Activated naive CD4-positive, alpha-beta T cell treated with anti-CD3 and anti-CD28 coated beads, Interleukin-2, amount 10 ng/mL, durations not matched to agents 7 days and 5 days (primary cell): Measurements from ENCODE around the gene FUOM.

Source experiments
- CTCF ChIA-PET: fragments of 350-600 bp; sonication (Branson Sonifier 250); formaldehyde crosslinking; loops from one replicate; lab custom pipeline; 2021; ENCODE audit warnings: antibody characterized with exemption; lab: Charles Lee
- DNase-seq: peaks from one replicate; pipeline ENCODE4 v3.0.0-alpha.2; 2020
- H3K27ac Mint-ChIP-seq: one replicate; pipeline ENCODE4 v1.8.0; 2021; ENCODE audit warnings: mild to moderate bottlenecking, moderate library complexity, mixed read lengths
- H3K27me3 Mint-ChIP-seq: one replicate; pipeline ENCODE4 v1.8.0; 2021; ENCODE audit warnings: mild to moderate bottlenecking, mixed read lengths
- H3K36me3 Mint-ChIP-seq: one replicate; pipeline ENCODE4 v1.8.0; 2021; ENCODE audit warnings: mixed read lengths
- H3K4me1 Mint-ChIP-seq: one replicate; pipeline ENCODE4 v1.8.0; 2021; ENCODE audit warnings: mixed read lengths
- H3K4me3 Mint-ChIP-seq: one replicate; pipeline ENCODE4 v1.8.0; 2021; ENCODE audit warnings: mild to moderate bottlenecking, moderate library complexity, mixed read lengths
- H3K9me3 Mint-ChIP-seq: one replicate; pipeline ENCODE4 v1.8.0; 2021; ENCODE audit warnings: mixed read lengths

The FUOM gene, protein sequence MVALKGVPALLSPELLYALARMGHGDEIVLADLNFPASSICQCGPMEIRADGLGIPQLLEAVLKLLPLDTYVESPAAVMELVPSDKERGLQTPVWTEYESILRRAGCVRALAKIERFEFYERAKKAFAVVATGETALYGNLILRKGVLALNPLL

DNA sequence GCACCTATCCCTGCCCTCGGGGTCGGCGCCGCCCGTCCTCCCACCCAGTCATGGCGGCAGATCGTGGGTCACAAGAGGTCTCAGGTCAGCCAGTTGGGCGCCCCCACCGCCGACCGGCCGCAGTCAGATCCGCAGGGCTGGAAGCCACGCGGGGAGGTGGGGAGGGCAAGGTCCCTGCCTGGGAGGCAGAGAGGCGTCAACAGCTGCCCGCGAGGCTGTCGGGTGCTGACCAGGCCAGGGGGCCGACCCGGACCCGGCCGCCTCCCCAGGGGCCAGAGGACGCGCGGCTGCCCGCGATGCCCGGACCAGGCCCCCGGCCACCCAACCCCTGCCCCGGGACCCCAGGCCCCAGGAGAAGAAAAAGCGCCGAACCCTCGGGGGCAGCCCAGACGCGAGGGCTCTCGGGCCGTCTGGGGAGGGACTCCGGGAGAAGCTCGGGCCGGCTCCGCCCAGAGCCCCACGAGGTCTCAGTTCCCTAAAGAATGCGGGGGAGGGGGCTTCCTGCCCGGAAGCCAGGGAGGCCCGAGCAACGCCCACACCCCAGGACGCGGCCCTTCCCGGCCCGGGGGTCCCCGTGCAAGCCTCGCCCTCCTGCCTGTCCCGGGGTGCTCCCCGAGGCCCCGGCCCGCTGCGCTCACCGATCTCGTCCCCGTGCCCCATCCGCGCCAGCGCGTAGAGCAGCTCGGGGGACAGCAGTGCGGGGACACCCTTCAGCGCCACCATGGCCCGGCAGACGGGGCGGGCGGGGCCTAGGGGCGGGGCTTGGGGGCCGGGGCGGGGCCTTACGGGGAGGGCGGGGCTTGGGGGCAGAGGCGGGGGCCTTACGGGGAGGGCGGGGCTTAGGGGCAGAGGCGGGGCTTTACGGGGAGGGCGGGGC, at the start of gene FUOM:
FUOM (minus strand) TSS at position 735 of the 877 bp plus-strand sequence; CDS start at position 723, 12 bp downstream.
- H3K36me3 Mint-ChIP-seq: no peaks in the 10 kb centered on the region
- peaks cover 6% of the 10 kb centered on the region for H3K4me1 Mint-ChIP-seq
- no peaks in the 10 kb centered on the region for H3K9me3 Mint-ChIP-seq
- peaks cover 3% of the 10 kb centered on the region for H3K27me3 Mint-ChIP-seq
- H3K27ac Mint-ChIP-seq: no peak within 1 kb of the TSS
- CTCF ChIA-PET: no interaction called here
- H3K4me3 Mint-ChIP-seq: peak within 1 kb of the TSS; percentile 73
- peak; percentile 83 for DNase-seq

DNA sequence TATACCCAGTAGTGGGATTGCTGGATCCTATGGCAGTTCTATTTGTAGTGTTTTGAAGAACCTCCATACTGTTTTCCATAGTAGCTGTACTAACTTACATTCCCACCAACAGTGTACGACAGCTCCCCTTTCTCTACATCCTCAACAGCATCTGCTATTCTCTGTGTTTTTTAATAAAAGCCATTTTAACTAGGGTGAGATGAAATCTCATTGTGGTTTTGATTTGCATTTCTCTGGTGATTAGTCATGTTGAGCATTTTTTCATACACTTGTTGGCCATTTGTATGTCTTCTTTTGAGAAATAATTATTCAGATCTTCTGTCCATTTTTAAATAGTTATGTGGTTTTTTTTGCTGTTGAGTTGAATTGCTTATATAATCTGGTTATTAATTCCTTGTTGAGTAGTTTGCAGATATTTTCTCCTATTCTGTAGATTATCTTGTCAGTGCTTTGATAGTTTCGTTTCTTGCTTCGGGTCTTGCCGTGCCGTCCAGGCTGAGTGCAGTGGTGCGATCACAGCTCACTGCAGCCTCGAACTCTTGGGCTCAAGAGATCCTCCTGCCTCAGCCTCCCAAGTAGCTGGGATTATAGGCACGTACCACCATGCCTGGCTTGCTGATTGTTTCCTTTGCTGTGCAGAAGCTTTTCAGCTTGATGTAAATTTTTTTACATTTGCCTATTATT, 48.2 kb upstream of the FUOM start:
- Mint-ChIP-seq H3K27ac (no peak overlapping the region), H3K27me3 (no peaks in the 10 kb centered on the region), H3K4me1 (peaks cover 31% of the 10 kb centered on the region), H3K36me3 (peaks cover 80% of the 10 kb centered on the region), H3K4me3 (no peak overlapping the region), H3K9me3 (peaks cover 18% of the 10 kb centered on the region)
- CTCF ChIA-PET: no interaction called here
- DNase-seq: no peak

DNA sequence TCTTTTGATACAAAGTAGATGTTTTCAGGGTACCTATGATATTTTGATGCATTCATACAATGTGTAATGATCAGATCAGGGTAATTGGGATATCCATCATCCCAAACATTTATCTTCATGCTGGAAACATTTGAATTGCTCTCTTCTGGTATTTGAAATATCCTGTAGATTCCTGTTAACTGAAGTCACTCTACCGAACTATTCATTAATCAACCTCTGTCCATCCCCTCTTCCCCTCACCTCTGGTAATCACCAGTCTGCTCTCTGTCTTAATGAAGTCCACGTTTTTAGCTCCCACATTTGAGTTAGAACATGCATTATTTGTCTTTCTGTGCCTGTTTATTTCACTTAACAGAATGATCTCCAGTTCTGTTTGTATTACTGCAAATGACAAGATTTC, 47.5 kb upstream of the FUOM start:
- no peak overlapping the region for H3K27ac Mint-ChIP-seq
- peaks cover 14% of the 10 kb centered on the region for H3K9me3 Mint-ChIP-seq
- peaks cover 38% of the 10 kb centered on the region for H3K4me1 Mint-ChIP-seq
- CTCF ChIA-PET: no interaction called here
- no peaks in the 10 kb centered on the region for H3K27me3 Mint-ChIP-seq
- peaks cover 77% of the 10 kb centered on the region for H3K36me3 Mint-ChIP-seq
- no peak overlapping the region for H3K4me3 Mint-ChIP-seq
- no peak for DNase-seq

DNA sequence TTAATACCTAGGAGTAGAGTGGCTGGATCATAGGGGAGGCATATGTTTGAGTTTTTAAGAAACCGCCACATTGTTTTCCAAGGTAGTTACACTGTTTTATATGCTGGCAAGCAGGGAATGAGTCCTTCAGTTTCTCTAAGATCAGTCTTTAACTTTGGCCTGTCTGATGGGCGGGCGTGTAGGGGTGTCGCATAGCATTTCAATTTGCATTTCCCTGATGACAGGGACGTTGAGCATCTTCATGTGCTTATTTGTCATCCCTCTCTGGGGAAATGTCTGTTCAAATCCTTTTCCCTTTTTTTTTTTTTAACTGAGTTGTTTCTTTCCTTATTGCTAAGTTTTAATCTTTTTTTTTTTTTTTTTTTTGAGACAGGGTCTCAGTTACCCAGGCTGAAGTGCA, 46.0 kb upstream of the FUOM start:
- Mint-ChIP-seq H3K27ac (peak overlapping the region; percentile 50), H3K36me3 (peaks cover 73% of the 10 kb centered on the region), H3K4me1 (peaks cover 47% of the 10 kb centered on the region), H3K27me3 (no peaks in the 10 kb centered on the region), H3K9me3 (peaks cover 5% of the 10 kb centered on the region), H3K4me3 (no peak overlapping the region)
- CTCF ChIA-PET: no interaction called here
- no peak for DNase-seq

DNA sequence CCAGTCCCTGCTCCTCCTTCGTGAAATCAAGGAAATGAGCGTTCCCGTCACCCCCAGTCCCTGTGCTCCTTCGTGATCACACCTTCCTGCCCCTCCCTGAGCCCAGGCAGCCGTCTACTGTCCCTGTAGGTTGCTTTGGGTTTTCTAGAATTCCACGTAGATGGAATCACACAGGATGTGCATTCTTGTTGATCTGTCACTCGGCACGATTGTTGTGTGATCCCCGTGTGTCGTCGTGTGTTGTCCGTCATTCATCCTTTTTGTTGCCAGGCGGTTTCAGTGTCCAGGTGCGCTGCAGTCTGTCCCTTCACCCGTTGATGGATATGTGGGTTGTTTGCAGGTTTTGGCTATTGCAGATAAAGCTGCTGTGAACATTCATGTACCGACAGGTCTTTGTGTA, 45.5 kb upstream of the FUOM start:
- Mint-ChIP-seq H3K36me3 (peaks cover 72% of the 10 kb centered on the region), H3K4me3 (no peak overlapping the region), H3K27me3 (no peaks in the 10 kb centered on the region), H3K9me3 (peaks cover 1% of the 10 kb centered on the region), H3K4me1 (peaks cover 47% of the 10 kb centered on the region), H3K27ac (no peak overlapping the region)
- CTCF ChIA-PET: no interaction called here
- no peak for DNase-seq

DNA sequence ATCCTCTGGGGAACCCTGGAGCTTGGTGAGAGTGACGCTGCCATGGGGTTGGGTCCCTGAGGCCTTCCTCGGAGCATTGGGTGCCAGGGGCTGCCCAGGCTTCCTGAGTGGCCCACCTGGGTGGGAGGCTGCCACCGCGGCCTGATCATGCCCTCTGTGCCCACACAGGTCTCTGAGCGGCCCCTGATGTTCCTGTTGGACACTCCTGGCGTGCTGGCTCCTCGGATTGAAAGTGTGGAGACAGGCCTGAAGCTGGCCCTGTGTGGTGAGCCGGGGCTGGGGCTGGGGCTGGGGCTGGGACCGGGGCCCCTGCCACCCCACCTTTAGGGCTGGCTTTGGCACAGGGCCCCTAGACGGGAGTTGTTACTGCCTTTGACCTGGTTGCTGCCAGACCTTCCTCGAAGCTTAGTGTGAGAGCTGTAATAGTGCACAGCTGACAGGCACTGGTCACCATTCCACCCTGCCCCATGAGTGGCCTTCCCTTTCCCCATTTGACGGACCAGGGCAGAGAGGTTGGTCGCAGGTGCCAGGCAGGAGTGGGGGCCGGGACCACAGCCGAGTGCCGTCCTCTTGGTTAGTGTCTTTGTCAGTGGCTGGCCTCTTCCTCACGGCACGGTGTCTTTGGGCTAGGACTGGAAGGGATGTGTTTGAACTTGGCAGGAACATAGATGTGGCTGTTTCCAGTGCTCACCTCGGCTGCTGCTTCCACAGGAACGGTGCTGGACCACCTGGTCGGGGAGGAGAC, 44.3 kb upstream of the FUOM start:
- Mint-ChIP-seq H3K27me3 (no peaks in the 10 kb centered on the region), H3K27ac (peak overlapping the region; percentile 86), H3K9me3 (no peaks in the 10 kb centered on the region), H3K36me3 (peaks cover 72% of the 10 kb centered on the region), H3K4me3 (no peak overlapping the region), H3K4me1 (peaks cover 53% of the 10 kb centered on the region)
- DNase-seq: no peak
- CTCF ChIA-PET: interaction anchor here (1.3 kb wide), 2 partner anchors 36 to 73 kb away, joined by 8 to 10 read pairs; no protein-coding TSS in a partner anchor

DNA sequence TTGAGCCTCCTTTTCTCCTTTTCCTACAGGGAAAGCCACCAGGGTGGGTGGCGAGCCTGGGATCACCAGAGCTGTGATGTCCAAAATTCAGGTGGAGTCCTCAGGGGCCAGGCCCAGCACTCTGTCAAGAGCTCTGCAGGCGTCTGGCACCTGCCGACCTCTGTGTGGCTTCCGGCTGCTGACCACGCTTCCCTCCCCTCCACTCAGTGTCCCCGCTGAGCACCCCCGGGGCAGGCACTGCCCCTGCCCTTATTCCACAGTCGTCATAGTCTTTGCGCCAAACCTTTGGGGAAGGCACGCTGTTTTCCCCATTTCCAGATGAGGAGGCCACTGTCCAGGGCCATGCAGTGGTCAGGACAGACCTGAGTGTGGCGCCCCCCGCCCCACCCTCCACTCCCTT, 43.7 kb upstream of the FUOM start:
- H3K36me3 Mint-ChIP-seq: peaks cover 73% of the 10 kb centered on the region
- peaks cover 56% of the 10 kb centered on the region for H3K4me1 Mint-ChIP-seq
- peak overlapping the region; percentile 86 for H3K27ac Mint-ChIP-seq
- no peaks in the 10 kb centered on the region for H3K27me3 Mint-ChIP-seq
- DNase-seq: no peak
- CTCF ChIA-PET: interaction anchor here (1.3 kb wide), 2 partner anchors 37 to 72 kb away, joined by 8 to 10 read pairs; no protein-coding TSS in a partner anchor
- H3K9me3 Mint-ChIP-seq: no peaks in the 10 kb centered on the region
- H3K4me3 Mint-ChIP-seq: no peak overlapping the region

DNA sequence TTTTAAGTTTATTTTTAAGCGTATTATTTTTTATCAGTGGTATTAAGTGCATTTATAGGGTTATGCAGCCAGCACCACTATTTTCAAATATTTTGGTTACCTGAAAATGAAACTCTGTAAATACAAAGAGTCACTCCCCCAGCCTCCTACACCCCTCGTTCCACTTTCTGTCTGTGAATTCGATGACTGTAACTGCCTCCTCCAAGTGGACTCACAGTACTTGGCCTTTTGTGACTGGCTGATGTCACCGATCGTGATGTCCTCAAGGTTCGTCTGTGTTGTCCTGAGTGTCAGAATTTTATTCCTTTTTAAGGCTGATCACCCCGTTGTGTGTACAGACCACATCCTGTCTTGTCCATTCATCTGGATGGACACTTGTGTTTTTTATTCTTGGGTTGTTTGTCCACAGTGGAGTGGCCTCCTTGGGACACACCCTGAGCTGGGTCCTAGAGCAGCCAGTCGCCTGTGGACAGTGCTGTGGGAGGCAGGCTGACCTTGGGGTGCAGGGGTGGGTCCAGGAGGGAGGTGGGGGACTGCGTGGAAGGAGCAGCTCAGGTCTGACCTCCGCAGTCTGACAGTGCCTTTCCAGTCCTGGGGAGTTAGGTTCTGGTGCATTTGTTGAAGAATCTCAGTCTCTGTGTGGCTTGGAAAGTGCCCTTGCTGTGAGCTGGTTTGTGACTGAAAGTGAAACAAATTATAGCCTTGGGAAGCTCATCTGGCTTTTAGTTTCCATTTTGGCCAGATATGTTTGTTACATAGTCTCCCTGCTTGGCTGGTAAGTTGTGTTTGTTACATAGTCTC, 43.0 kb upstream of the FUOM start:
- peaks cover 71% of the 10 kb centered on the region for H3K36me3 Mint-ChIP-seq
- no peak overlapping the region for H3K4me3 Mint-ChIP-seq
- H3K9me3 Mint-ChIP-seq: no peaks in the 10 kb centered on the region
- DNase-seq: peak; percentile 40
- H3K27ac Mint-ChIP-seq: peak overlapping the region; percentile 86
- peaks cover 52% of the 10 kb centered on the region for H3K4me1 Mint-ChIP-seq
- no peaks in the 10 kb centered on the region for H3K27me3 Mint-ChIP-seq
- CTCF ChIA-PET: interaction anchor here (1.3 kb wide), 2 partner anchors 38 to 72 kb away, joined by 8 to 10 read pairs; no protein-coding TSS in a partner anchor

DNA sequence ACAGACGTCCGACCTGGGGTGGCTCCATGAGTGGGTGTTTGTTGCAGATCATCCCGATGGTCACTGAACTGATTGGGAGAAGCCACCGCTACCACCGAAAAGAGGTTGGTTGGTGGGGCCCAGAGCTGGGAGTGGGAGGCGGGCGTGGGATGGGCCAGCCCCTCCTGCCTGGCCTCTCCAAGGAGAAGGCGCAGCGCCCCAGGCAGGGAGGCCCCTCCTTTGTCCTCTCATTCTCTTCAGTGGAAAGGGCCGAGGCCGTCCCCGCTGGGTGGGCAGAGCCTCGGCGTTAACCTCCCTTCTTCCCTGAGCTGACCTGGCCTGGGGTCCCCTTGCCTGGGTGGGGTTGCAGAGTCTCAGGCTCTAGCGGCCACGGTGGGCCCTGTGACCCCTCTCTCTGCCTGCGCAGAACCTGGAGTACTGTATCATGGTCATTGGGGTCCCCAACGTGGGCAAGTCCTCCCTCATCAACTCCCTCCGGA, 41.3 kb upstream of the FUOM start:
- H3K27me3 Mint-ChIP-seq: no peaks in the 10 kb centered on the region
- H3K4me1 Mint-ChIP-seq: peaks cover 55% of the 10 kb centered on the region
- no peaks in the 10 kb centered on the region for H3K9me3 Mint-ChIP-seq
- CTCF ChIA-PET: no interaction called here
- H3K27ac Mint-ChIP-seq: no peak overlapping the region
- DNase-seq: no peak
- H3K4me3 Mint-ChIP-seq: no peak overlapping the region
- H3K36me3 Mint-ChIP-seq: peaks cover 64% of the 10 kb centered on the region

DNA sequence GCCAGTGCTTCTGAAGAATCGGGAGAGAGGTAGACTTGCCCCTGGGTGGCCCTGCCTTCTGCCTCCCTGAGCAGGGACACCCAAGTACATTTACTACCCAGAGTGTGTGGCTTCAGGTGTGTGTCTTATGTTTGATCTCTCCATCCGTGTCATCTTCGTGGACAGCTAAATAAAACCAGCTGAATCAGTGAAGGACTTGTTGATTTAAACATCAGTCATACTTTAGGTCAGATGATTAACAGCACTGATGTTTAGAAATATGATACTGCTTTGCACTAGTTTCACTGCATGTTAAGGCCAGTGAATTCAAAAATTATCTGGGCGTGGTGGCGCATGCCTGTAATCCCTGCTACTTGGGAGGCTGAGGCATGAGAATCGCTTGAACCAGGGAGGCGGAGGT, 40.1 kb upstream of the FUOM start:
- no peaks in the 10 kb centered on the region for H3K9me3 Mint-ChIP-seq
- H3K4me3 Mint-ChIP-seq: no peak overlapping the region
- no peaks in the 10 kb centered on the region for H3K27me3 Mint-ChIP-seq
- CTCF ChIA-PET: no interaction called here
- H3K4me1 Mint-ChIP-seq: peaks cover 55% of the 10 kb centered on the region
- no peak for DNase-seq
- H3K27ac Mint-ChIP-seq: no peak overlapping the region
- H3K36me3 Mint-ChIP-seq: peaks cover 56% of the 10 kb centered on the region

DNA sequence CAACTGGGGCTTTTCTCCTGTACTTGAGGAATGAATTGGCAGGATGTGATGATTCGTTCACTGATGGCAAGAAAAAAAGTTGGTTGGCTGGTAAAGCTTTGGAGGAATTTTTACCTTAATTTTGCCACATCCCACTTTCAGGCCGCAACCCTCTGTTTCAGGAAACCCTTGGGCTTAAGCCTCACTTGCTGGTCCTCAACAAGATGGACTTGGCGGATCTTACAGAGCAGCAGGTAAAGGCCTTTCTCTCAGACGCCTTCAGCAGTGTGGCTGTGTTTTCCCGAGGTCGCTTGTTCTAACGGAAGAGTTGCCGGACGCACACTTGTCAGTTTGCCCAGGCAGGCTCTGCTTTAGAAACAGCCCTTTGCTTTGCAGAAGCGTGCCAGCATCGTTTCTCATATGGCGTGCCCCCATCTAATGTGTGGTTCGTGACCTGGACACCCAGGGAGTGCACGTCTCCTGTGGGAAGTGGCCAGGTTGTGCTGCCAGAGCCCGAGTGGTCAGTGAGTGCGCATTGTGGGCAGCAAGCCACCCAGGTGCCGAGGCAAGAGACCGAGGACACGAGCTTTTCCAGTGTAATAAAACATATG, 38.3 kb upstream of the FUOM start:
- CTCF ChIA-PET: no interaction called here
- Mint-ChIP-seq H3K27me3 (no peaks in the 10 kb centered on the region), H3K9me3 (no peaks in the 10 kb centered on the region), H3K4me3 (peak overlapping the region; percentile 95), H3K36me3 (peaks cover 49% of the 10 kb centered on the region), H3K27ac (no peak overlapping the region), H3K4me1 (peaks cover 59% of the 10 kb centered on the region)
- DNase-seq: no peak

DNA sequence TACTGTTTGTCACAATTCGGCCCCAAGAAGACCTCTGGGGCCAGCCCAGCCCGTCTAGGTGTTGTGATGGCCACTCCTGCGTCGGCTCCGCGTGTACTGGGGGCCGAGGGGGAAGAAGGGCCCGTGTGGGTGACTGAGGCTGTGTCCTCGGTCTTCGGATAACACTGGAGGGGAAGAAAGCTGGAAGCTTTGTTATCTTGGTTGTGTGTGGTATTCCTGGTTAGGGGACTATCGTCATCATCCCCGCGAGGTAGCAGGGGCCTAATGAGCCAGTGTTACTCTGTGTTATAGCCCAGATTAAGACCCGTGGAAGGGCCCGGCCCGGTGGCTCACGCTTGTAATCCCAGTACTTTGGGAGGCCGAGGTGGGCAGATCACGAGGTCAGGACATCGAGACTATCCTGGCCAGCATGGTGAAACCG, 37.0 kb upstream of the FUOM start:
- H3K9me3 Mint-ChIP-seq: no peaks in the 10 kb centered on the region
- H3K36me3 Mint-ChIP-seq: peaks cover 45% of the 10 kb centered on the region
- H3K27me3 Mint-ChIP-seq: no peaks in the 10 kb centered on the region
- DNase-seq: no peak
- H3K4me1 Mint-ChIP-seq: peaks cover 59% of the 10 kb centered on the region
- CTCF ChIA-PET: interaction anchor here (1.0 kb wide), 1 partner anchor 65 kb away, joined by 3 read pairs; no protein-coding TSS in a partner anchor
- H3K27ac Mint-ChIP-seq: peak overlapping the region; percentile 90
- peak overlapping the region; percentile 95 for H3K4me3 Mint-ChIP-seq
